NB4 (cell line): Measurements from ENCODE around the gene MAST4.

Source experiments
- DNase-seq: peaks from one replicate; pipeline ENCODE4 v3.0.0; 2010; ENCODE audit warnings: low read depth
- H3K4me3 ChIP-seq: one replicate; pipeline ENCODE4 v1.5.1; 2011; ENCODE audit warnings: mild to moderate bottlenecking, low read depth, low read length, moderate library complexity
- MYC ChIP-seq: IDR thresholded peaks from 2 replicates; pipeline ENCODE4 v1.6.1; 2011; ENCODE audit warnings: low read depth, low read length
- POLR2A ChIP-seq: IDR thresholded peaks from 2 replicates; pipeline ENCODE4 v1.6.1; 2011; ENCODE audit warnings: mild to moderate bottlenecking; ENCODE audit not compliant: insufficient read length; ENCODE audit errors: extremely low read depth
- TF ChIP-seq, protein P1 (sequence below): IDR thresholded peaks from 2 replicates; pipeline ENCODE4 v1.6.1; 2011; ENCODE audit warnings: low read depth, low read length
- TF ChIP-seq, protein P2 (sequence below): IDR thresholded peaks from one replicate; pipeline ENCODE4 v1.5.1; 2012; ENCODE audit warnings: low read depth, low read length

Gene MAST4

DNA sequence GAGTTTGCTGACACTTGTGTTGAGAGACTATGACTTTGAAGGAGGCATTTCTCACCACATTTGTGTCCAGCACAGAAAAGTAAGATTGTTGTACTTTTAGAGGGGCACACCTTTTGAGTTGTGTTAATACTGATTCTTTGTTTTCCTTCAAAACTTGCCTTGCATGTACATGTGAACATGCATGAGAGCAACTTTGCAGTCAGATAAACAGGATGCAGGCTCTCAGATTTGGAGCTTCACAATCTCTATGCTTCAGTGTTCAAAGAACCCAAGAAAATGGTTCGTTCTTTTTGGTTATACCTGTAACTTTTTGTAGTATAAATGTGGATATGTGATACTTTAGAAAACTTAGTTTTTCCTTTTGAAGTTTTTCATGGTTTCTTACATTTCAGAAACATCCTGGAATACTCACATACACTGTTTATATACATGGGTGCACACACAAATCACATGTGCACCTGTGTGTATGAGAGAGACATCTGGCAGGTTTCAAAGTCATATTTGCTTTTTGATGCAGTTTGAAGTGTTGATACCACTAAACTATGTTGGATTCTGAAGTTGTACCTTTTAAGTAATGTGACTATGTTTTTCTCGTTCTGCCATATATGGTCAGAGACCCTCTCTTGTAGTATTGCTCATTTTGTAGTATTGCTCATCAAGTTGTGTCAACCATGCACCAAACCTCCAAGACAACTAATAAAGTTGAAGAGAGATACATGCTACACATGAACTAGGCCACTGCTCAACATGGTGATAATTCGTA, 409.7 kb downstream of the MAST4 start:
- no peak overlapping the region for H3K4me3 ChIP-seq
- TF ChIP-seq, protein P1, sequence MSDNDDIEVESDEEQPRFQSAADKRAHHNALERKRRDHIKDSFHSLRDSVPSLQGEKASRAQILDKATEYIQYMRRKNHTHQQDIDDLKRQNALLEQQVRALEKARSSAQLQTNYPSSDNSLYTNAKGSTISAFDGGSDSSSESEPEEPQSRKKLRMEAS: no peak
- no peak for TF ChIP-seq POLR2A
- no peak for TF ChIP-seq MYC
- TF ChIP-seq, protein P2, sequence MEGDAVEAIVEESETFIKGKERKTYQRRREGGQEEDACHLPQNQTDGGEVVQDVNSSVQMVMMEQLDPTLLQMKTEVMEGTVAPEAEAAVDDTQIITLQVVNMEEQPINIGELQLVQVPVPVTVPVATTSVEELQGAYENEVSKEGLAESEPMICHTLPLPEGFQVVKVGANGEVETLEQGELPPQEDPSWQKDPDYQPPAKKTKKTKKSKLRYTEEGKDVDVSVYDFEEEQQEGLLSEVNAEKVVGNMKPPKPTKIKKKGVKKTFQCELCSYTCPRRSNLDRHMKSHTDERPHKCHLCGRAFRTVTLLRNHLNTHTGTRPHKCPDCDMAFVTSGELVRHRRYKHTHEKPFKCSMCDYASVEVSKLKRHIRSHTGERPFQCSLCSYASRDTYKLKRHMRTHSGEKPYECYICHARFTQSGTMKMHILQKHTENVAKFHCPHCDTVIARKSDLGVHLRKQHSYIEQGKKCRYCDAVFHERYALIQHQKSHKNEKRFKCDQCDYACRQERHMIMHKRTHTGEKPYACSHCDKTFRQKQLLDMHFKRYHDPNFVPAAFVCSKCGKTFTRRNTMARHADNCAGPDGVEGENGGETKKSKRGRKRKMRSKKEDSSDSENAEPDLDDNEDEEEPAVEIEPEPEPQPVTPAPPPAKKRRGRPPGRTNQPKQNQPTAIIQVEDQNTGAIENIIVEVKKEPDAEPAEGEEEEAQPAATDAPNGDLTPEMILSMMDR: no peak
- DNase-seq: no peak

DNA sequence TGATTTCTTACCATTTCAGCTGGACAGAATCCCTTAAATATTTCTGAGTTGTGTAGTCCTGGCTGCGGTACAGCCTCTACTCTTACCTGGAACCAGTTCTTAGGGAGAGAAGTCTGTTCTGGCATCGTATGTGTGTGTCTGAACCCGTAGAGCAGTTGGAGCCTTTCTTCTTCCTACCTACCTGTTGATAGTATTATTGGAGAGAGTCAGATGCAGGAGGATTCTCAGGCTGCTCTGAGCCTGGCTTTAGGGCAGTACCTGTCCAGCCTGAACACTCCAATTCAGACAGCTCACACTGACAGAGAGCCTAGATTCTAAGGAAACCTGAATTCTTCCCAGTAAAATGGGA, 410.3 kb downstream of the MAST4 start:
- no peak for DNase-seq
- no peak overlapping the region for H3K4me3 ChIP-seq
- TF ChIP-seq POLR2A (no peak), MYC (no peak)
- TF ChIP-seq, protein P1: no peak
- TF ChIP-seq, protein P2: no peak

DNA sequence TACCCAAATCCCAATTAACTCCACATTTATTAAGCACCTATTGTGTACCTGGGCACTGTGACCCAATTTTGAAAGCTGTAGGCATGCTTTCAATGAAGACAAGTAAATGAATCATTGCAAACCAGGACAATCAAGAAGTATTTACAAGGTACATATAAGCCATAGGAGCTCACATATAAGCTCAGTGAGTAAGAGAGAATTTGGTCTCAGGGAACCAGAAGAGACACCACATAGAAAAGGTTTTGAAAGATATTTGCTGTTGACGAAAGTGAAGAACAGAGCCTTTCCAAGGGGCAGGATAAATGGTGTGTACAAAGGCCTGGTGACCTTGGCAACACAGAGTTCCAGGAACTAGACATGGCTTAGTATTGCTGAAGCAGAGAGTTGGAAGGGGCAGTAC, 412.8 kb downstream of the MAST4 start:
- DNase-seq: no peak
- H3K4me3 ChIP-seq: no peak overlapping the region
- TF ChIP-seq POLR2A (no peak), MYC (no peak)
- TF ChIP-seq, protein P2: no peak
- TF ChIP-seq, protein P1: no peak

DNA sequence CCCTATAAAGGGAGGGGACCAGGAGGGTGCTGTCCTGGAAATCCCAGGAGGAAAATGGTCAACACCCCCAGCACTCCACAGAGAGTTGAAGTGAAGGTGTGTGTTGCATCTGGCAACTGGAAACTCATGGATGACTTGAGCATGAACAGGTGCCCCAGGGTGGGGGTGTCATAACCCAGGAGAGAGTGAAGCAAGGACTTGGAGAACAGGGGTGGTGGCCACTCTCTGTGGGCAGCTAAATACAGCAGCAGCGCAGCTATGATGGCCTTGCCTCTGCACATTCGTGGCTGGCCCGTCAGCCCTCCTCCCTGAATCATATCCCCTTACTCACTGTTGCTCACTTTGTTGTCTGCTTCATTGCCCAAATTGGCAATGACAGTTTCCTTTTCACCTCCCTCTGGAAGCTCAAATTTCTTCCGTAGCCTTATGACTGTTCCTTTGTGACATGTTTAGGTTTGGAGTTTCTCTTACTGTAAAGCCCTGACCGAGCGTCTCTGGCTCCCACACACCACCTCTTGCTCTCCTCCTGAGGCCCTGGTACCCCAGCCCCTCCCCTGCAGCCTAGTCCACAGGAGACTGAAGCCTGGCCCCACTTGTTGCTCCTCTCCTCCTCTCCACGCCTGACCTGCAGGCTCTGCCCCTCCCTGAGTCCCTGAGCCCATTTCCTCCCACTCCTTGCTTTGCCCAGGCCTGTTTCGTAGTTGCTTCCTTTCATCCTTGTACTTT, 414.7 kb downstream of the MAST4 start:
- DNase-seq: no peak
- TF ChIP-seq, protein P2: no peak
- TF ChIP-seq, protein P1: no peak
- TF ChIP-seq MYC (no peak), POLR2A (no peak)
- H3K4me3 ChIP-seq: no peak overlapping the region

DNA sequence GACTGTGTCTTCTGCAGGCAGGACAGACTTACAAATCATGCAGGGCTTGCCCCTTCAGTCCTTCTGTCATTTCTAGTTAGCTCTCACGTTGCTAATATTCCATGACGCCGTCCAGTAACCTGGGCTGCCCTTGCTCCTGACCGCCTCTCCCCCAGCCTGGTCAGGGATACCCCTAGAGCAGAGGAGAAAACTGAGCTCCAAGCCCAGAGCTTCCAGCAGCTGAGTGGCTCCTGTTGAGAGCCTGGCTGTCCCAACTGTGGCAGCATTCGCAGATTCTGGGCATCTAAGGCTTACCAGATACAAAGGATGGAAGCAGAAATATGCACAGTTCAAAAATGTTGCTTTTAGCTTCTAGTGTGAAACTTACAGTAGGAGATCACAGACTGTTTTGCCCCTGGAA, 415.2 kb downstream of the MAST4 start:
- DNase-seq: no peak
- TF ChIP-seq, protein P1: no peak
- TF ChIP-seq, protein P2: no peak
- no peak for TF ChIP-seq MYC
- TF ChIP-seq POLR2A: no peak
- H3K4me3 ChIP-seq: no peak overlapping the region
